SK-N-SH (cell line): ENCODE results near the gene TJP3. TPM values are rescaled to one million over a fixed set of nuclear protein-coding genes. Genes with fewer than 3 reads are reported as not detected.
A peak's percentile ranks its signal among the peaks of the same experiment; 100 is the strongest.

Source experiments
- CTCF ChIA-PET: fragments of 300-600, 350-600 bp; formaldehyde crosslinking; extraction: SDS; loops from one replicate; lab custom pipeline; 2021; lab: Yijun Ruan, JAX
- POLR2A ChIA-PET: fragments of 350-600 bp; sonication (Branson Sonifier 250); formaldehyde crosslinking; extraction: SDS; loops from one replicate; lab custom pipeline; 2020; ENCODE audit warnings: antibody characterized with exemption, inconsistent platforms; lab: Yijun Ruan, JAX
- DNase-seq: peaks from one replicate; pipeline ENCODE4 v3.0.0; 2012
- H2AFZ ChIP-seq: fragments of 200-600 bp; sonication (generic); 2 replicates; pipeline ENCODE4 v1.8.1; 2016; ENCODE audit warnings: antibody characterized with exemption, mild to moderate bottlenecking, low read depth
- H3F3A ChIP-seq: fragments of 200-600 bp; sonication (generic); replicated peaks from 2 replicates; pipeline ENCODE3; 2016; ENCODE audit warnings: antibody characterized with exemption, mild to moderate bottlenecking; ENCODE audit not compliant: insufficient read depth
- H3K27ac ChIP-seq, 2 experiments: fragments of 200-500 bp in 1 of 2; fragments of 200-600 bp in 1 of 2; sonication (Bioruptor generic) in 1 of 2; sonication (generic), shearing (Covaris generic) in 1 of 2; 2 replicates each; pipeline versions ENCODE4 v1.5.1 to v1.6.1; 2014 to 2016; ENCODE audit warnings: low read depth in 2 of 2, inconsistent platforms in 1 of 2, low read length in 1 of 2, mild to moderate bottlenecking in 1 of 2, mixed read lengths in 1 of 2
- H3K27me3 ChIP-seq: fragments of 200-600 bp; sonication (generic), shearing (Covaris generic); 2 replicates; pipeline ENCODE4 v1.6.1; 2016; ENCODE audit warnings: mixed run types; ENCODE audit not compliant: insufficient read depth
- H3K36me3 ChIP-seq, 2 experiments: fragments of 200-500 bp in 1 of 2; fragments of 200-600 bp in 1 of 2; sonication (Bioruptor generic) in 1 of 2; sonication (generic) in 1 of 2; replicated peaks in 1 of 2; 2 replicates each; pipeline versions ENCODE3 to v1.5.1; 2014 to 2016; ENCODE audit warnings: low read length in 1 of 2, mild to moderate bottlenecking in 1 of 2; ENCODE audit not compliant: insufficient read depth in 2 of 2, control insufficient read depth in 1 of 2
- H3K4me1 ChIP-seq, 2 experiments: fragments of 200-500 bp in 1 of 2; fragments of 200-600 bp in 1 of 2; sonication (Bioruptor generic) in 1 of 2; sonication (generic), shearing (Covaris generic) in 1 of 2; 2 replicates each; pipeline versions ENCODE4 v1.5.1 to v1.6.1; 2014 to 2016; ENCODE audit warnings: low read depth in 1 of 2, low read length in 1 of 2, mixed run types in 1 of 2; ENCODE audit not compliant: insufficient read depth in 2 of 2, control insufficient read depth in 1 of 2
- H3K4me2 ChIP-seq: fragments of 200-600 bp; sonication (generic), shearing (Covaris generic); 2 replicates; pipeline ENCODE4 v1.6.1; 2017; ENCODE audit warnings: mixed run types
- H3K4me3 ChIP-seq, 2 experiments: fragments of 200-500 bp in 1 of 2; fragments of 200-600 bp in 1 of 2; sonication (Bioruptor generic) in 1 of 2; sonication (generic), shearing (Covaris generic) in 1 of 2; 2 replicates each; pipeline versions ENCODE4 v1.5.1 to v1.8.1; 2014 to 2016; ENCODE audit warnings: low read depth in 2 of 2, inconsistent platforms in 1 of 2, low read length in 1 of 2, mild to moderate bottlenecking in 1 of 2, mixed read lengths in 1 of 2, moderate library complexity in 1 of 2
- H3K79me2 ChIP-seq: fragments of 200-600 bp; sonication (generic); 2 replicates; pipeline ENCODE4 v1.8.1; 2017; ENCODE audit warnings: mild to moderate bottlenecking; ENCODE audit not compliant: insufficient read depth
- H3K9ac ChIP-seq: fragments of 200-600 bp; sonication (generic); 2 replicates; pipeline ENCODE4 v1.6.1; 2017; ENCODE audit warnings: mixed run types
- H3K9me2 ChIP-seq: fragments of 200-600 bp; sonication (generic); 2 replicates; pipeline ENCODE4 v1.6.1; 2017; ENCODE audit warnings: mixed run types
- H3K9me3 ChIP-seq: fragments of 200-600 bp; sonication (generic); 2 replicates; pipeline ENCODE4 v1.6.1; 2017; ENCODE audit warnings: mixed run types, mild to moderate bottlenecking, moderate library complexity
- H4K20me1 ChIP-seq: fragments of 200-600 bp; sonication (generic); 2 replicates; pipeline ENCODE4 v1.6.1; 2017; ENCODE audit warnings: mild to moderate bottlenecking, mixed run types; ENCODE audit not compliant: insufficient read depth
- CHD2 ChIP-seq: fragments of 150-350 bp; IDR thresholded peaks from 2 replicates; pipeline ENCODE4 v1.6.1; 2018; ENCODE audit warnings: low read length; ENCODE audit not compliant: partially characterized antibody
- CTCF ChIP-seq: fragments of 200-600 bp; sonication (generic); IDR thresholded peaks from 2 replicates; pipeline ENCODE4 v1.6.1; 2017; ENCODE audit warnings: antibody characterized with exemption, mild to moderate bottlenecking, moderate library complexity
- FOSL2 ChIP-seq: IDR thresholded peaks from 2 replicates; pipeline ENCODE4 v1.4.0; 2012; ENCODE audit warnings: low read depth, mild to moderate bottlenecking, moderate library complexity, borderline replicate concordance
- FOXJ3 ChIP-seq: sonication (generic); formaldehyde crosslinking; IDR thresholded peaks from 2 replicates; pipeline ENCODE4 v1.5.1; 2020; ENCODE audit warnings: mild to moderate bottlenecking, missing genetic modification reagents
- GABPA ChIP-seq: IDR thresholded peaks from 2 replicates; pipeline ENCODE4 v1.4.0; 2012; ENCODE audit warnings: low read depth, mild to moderate bottlenecking
- GATA2 ChIP-seq: sonication (generic); formaldehyde crosslinking; IDR thresholded peaks from 2 replicates; pipeline ENCODE4 v1.5.0; 2020; ENCODE audit warnings: mild to moderate bottlenecking, missing genetic modification reagents
- JUND ChIP-seq: IDR thresholded peaks from 2 replicates; pipeline ENCODE4 v1.4.0; 2012
- MXI1 ChIP-seq: IDR thresholded peaks from 2 replicates; pipeline ENCODE4 v1.6.1; 2012; ENCODE audit warnings: mild to moderate bottlenecking, low read depth, low read length, improper control_type of control experiment
- NRF1 ChIP-seq: IDR thresholded peaks from 2 replicates; pipeline ENCODE4 v1.6.1; 2012; ENCODE audit warnings: low read depth, mild to moderate bottlenecking, low read length
- POLR2AphosphoS5 ChIP-seq: IDR thresholded peaks from 2 replicates; pipeline ENCODE4 v1.6.1; 2012; ENCODE audit warnings: low read depth, low read length
- RAD21 ChIP-seq: IDR thresholded peaks from 2 replicates; pipeline ENCODE4 v1.6.1; 2012; ENCODE audit warnings: mild to moderate bottlenecking, low read length
- RCOR1 ChIP-seq: fragments of 150-350 bp; IDR thresholded peaks from 2 replicates; pipeline ENCODE4 v1.6.1; 2017; ENCODE audit warnings: antibody characterized with exemption, low read length
- RFX5 ChIP-seq: IDR thresholded peaks from 2 replicates; pipeline ENCODE4 v1.6.1; 2012; ENCODE audit warnings: mild to moderate bottlenecking, improper control_type of control experiment, low read length
- SIN3A ChIP-seq: IDR thresholded peaks from 2 replicates; pipeline ENCODE4 v1.6.1; 2012; ENCODE audit warnings: low read depth, mild to moderate bottlenecking, low read length, moderate library complexity, borderline replicate concordance
- TAF1 ChIP-seq: IDR thresholded peaks from 2 replicates; pipeline ENCODE4 v1.6.1; 2012; ENCODE audit warnings: low read depth, mild to moderate bottlenecking, low read length, moderate library complexity, borderline replicate concordance
- WGBS: methylation state at CpG from one replicate; pipeline ENCODE4 v1.1.6; 2017; ENCODE audit warnings: low lambda C conversion rate; 5-methylcytosine and 5-hydroxymethylcytosine counted together
- polyA plus RNA-seq, 3 experiments: library from polyadenylated mRNA; depleted of rRNA; stranded (reverse); fragments of >200 nt; gene quantifications; 2 replicates each; pipeline ENCODE4 v1.2.3, GENCODE V29; 2012

TJP3 gene
- polyA plus RNA-seq, 1 of the 3 experiments (the other 2 are of a cell fraction), result 0.36 TPM

GRCh38 chr19:3760871-3761361 lies 52.7 kb downstream of the TJP3 start:
- H3K9ac ChIP-seq, result peak overlapping the region; percentile 96
- no peaks in the 10 kb centered on the region for H4K20me1 ChIP-seq
- no peaks in the 10 kb centered on the region for H3K9me2 ChIP-seq
- H3K27ac ChIP-seq, result peak overlapping the region; percentile 41 to 68; a peak in 2 of 4 replicates
- no peak for DNase-seq
- H3K79me2 ChIP-seq, result peaks cover 36% of the 10 kb centered on the region
- TF ChIP-seq CTCF, result no peak
- no peak for TF ChIP-seq FOXJ3 (CRISPR knock-in tag)
- TF ChIP-seq GATA2, result no peak
- peak overlapping the region; percentile 73 to 94 for H3K4me3 ChIP-seq
- peak overlapping the region; percentile 87 for H2AFZ ChIP-seq
- WGBS, result 40% methylated on average over 7 of the region's 7 CpGs
- peaks cover 7 to 9% of the 10 kb centered on the region in 2 experiments; a peak in 2 of 4 replicates for H3K4me1 ChIP-seq
- H3K36me3 ChIP-seq, result peaks cover 2 to 3% of the 10 kb centered on the region in 2 experiments
- peak overlapping the region; percentile 92 for H3K4me2 ChIP-seq
- no peaks in the 10 kb centered on the region for H3F3A ChIP-seq
- H3K27me3 ChIP-seq, result no peaks in the 10 kb centered on the region
- POLR2A ChIA-PET, result interaction anchor here (0.7 kb wide), 1 partner anchor 9 kb away, joined by 3 read pairs; no protein-coding TSS in a partner anchor
- no peaks in the 10 kb centered on the region for H3K9me3 ChIP-seq
- CTCF ChIA-PET, result interaction anchor here (0.6 to 2.5 kb wide), 6 partner anchors 10 to 409 kb away, joined by 3 to 13 read pairs (median 4); partner anchors contain the start of gene ATCAY

DNA sequence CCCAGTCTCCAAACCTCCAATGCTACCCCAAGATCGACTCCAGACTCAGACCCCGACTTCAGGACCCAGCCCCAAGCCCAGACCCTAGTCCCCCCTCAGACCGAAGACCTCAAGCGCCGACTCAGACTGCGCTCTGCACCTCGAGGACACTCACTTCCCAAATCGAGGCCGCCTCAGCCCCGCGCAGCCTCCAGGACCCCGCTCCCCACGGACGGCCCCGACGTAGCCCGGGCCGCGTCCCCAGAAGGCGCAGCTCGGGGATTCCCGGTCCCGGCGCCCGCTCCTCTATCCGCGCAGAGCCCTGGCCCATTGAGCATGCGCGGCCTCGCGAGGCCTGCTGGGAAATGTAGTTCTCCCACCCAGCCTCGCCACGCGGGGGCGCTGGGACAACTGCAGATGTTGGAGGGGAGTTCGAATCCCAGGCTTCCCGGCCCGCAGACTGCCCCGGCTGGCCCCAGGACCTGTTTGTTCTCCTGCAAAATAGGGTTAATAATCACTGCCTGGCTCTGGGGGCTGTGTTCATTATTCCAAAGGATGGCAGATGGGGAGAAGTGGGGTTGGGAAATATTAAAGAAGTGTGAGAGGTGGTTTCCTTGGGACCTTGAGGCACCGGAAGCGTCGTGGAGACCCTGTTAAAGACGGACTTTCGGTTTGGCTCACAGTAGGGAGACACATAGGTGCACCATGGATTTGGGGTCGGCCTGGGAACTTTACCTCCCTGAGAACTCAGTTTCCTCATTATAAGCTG lies 53.4 kb downstream of the TJP3 start, which contains the start of gene APBA3:
TSS of gene APBA3 (minus strand) at position 311 of the 748 bp plus-strand sequence. CDS start 1,428 bp downstream, outside the sequence.
- no peaks in the 10 kb centered on the region for H4K20me1 ChIP-seq
- no peaks in the 10 kb centered on the region for H3K9me3 ChIP-seq
- CTCF ChIA-PET, result interaction anchor here (0.6 to 2.5 kb wide), 11 partner anchors 11 to 410 kb away, joined by 3 to 13 read pairs (median 4); partner anchors contain the start of gene RAX2
- H3K9me2 ChIP-seq, result no peaks in the 10 kb centered on the region
- H2AFZ ChIP-seq, result peak within 1 kb of the TSS; percentile 90
- H3K4me1 ChIP-seq, result peaks cover 7 to 9% of the 10 kb centered on the region in 2 experiments; a peak in 2 of 4 replicates
- H3K4me3 ChIP-seq, result peak within 1 kb of the TSS; percentile 73 to 94
- peaks cover 3% of the 10 kb centered on the region in 2 experiments for H3K36me3 ChIP-seq
- H3K79me2 ChIP-seq, result peaks cover 36% of the 10 kb centered on the region
- TF ChIP-seq MXI1 (no peak; the same call in 1 of the 2 replicates), RAD21 (0 out of 2 replicates have a peak, but pooled peaks have one; percentile 2), CHD2 (peak; percentile 80), RFX5 (no peak), RCOR1 (peak; percentile 54; the same call in 1 of the 2 replicates), GABPA (peak; percentile 21; the same call in 1 of the 2 replicates), SIN3A (peak; percentile 29; the same call in 1 of the 2 replicates), JUND (no peak), POLR2AphosphoS5 (peak; percentile 92), FOSL2 (no peak), CTCF (peak; percentile 77), NRF1 (peak; percentile 86), TAF1 (peak; percentile 60; the same call in 1 of the 2 replicates)
- peak within 1 kb of the TSS; percentile 96 for H3K9ac ChIP-seq
- no peaks in the 10 kb centered on the region for H3F3A ChIP-seq
- POLR2A ChIA-PET, result interaction anchor here (1.1 to 1.4 kb wide), 4 partner anchors 12 to 226 kb away, joined by 3 to 7 read pairs (median 4); partner anchors contain the start of gene ATCAY
- H3K27me3 ChIP-seq, result no peaks in the 10 kb centered on the region
- DNase-seq, result peak; percentile 96
- H3K27ac ChIP-seq, result peak within 1 kb of the TSS; percentile 95 to 96
- peak within 1 kb of the TSS; percentile 92 for H3K4me2 ChIP-seq
- 8% methylated on average over 16 of the region's 45 CpGs for WGBS
